GM12878 (cell line): ENCODE measurements around the gene ZNF672. TPM values are rescaled to one million over a fixed set of nuclear protein-coding genes. Genes with fewer than 3 reads are reported as not detected.
A peak's percentile ranks its signal among the peaks of the same experiment; 100 is the strongest.

Source experiments
- ATAC-seq: fragments of 200-7000 bp; cut with Tn5 transposase; 3 replicates; pipeline ENCODE4 v1.9.1; 2020; ENCODE audit warnings: mild to moderate bottlenecking, moderate library complexity
- BruUV-seq: library from RNA; stranded (reverse); fragments of 400-500 nt; replicated peaks from 2 replicates; lab custom pipeline; 2021; lab: Mats Ljungman, UMichigan
- CTCF ChIA-PET: fragments of 300-600 bp; sonication (Branson Sonifier 250); formaldehyde crosslinking; extraction: SDS; loops from one replicate; lab custom pipeline; 2021; ENCODE audit warnings: inconsistent platforms; lab: Yijun Ruan, JAX
- POLR2A ChIA-PET: fragments of 350-600 bp; formaldehyde crosslinking; extraction: SDS; loops from one replicate; lab custom pipeline; 2021; ENCODE audit warnings: inconsistent platforms; lab: Charles Lee
- RAD21 ChIA-PET: fragments of 300-600 bp; sonication (Branson Sonifier 250); formaldehyde crosslinking; loops from one replicate; lab custom pipeline; 2023; ENCODE audit warnings: antibody characterized with exemption; ENCODE audit not compliant: unreplicated experiment; lab: Charles Lee
- SMC1A ChIA-PET: fragments of 300-600 bp; sonication (Branson Sonifier 250); formaldehyde crosslinking; loops from one replicate; lab custom pipeline; 2023; ENCODE audit not compliant: unreplicated experiment, uncharacterized antibody; lab: Charles Lee
- DNase-seq: peaks from one replicate; pipeline ENCODE4 v3.0.0-alpha.2; 2011; ENCODE audit warnings: low read depth, low spot score
- FAIRE-seq: peaks from 3 replicates; lab custom pipeline; 2011; peaks lifted over from hg19 to GRCh38; lab: Jason Lieb, UNC
- H2AFZ ChIP-seq: 2 replicates; pipeline ENCODE4 v1.6.0; 2011; ENCODE audit warnings: low read depth, low read length, control low read depth; ENCODE audit not compliant: control insufficient read depth
- H3K27ac ChIP-seq: 2 replicates; pipeline ENCODE4 v1.5.1; 2011; ENCODE audit warnings: control low read depth; ENCODE audit not compliant: control insufficient read depth, insufficient read depth
- H3K27me3 ChIP-seq, 2 experiments: replicated peaks in 1 of 2; 2 replicates each; pipeline versions ENCODE4 v1.6.0 to v1.6.1; 2011; ENCODE audit warnings: low read length in 1 of 2; ENCODE audit not compliant: control insufficient read depth in 2 of 2, insufficient read depth in 2 of 2
- H3K36me3 ChIP-seq, 2 experiments: 2 replicates each; pipeline ENCODE4 v1.5.1; 2011; ENCODE audit warnings: low read length in 1 of 2; ENCODE audit not compliant: control insufficient read depth in 2 of 2, insufficient read depth in 2 of 2
- H3K4me1 ChIP-seq: 2 replicates; pipeline ENCODE4 v1.6.1; 2011; ENCODE audit warnings: mild to moderate bottlenecking, low read length, moderate library complexity, mixed read lengths; ENCODE audit not compliant: control insufficient read depth, insufficient read depth
- H3K4me2 ChIP-seq: 2 replicates; pipeline ENCODE4 v1.6.0; 2011; ENCODE audit warnings: control low read depth; ENCODE audit not compliant: control insufficient read depth, insufficient read depth
- H3K4me3 ChIP-seq: fragments of 200-600 bp; sonication (generic); 2 replicates; pipeline ENCODE4 v1.5.1; 2016
- H3K79me2 ChIP-seq: 2 replicates; pipeline ENCODE4 v1.6.0; 2011; ENCODE audit warnings: low read length; ENCODE audit not compliant: control insufficient read depth, insufficient read depth
- H3K9ac ChIP-seq: 2 replicates; pipeline ENCODE4 v1.8.0; 2011; ENCODE audit warnings: low read length, control low read depth, mixed read lengths; ENCODE audit not compliant: control insufficient read depth, insufficient read depth
- H3K9me3 ChIP-seq: replicated peaks from 3 replicates; pipeline ENCODE4 v1.5.1; 2011; ENCODE audit warnings: mild to moderate bottlenecking, low read length; ENCODE audit not compliant: control insufficient read depth, insufficient read depth
- H4K20me1 ChIP-seq: 2 replicates; pipeline ENCODE4 v1.6.0; 2011; ENCODE audit not compliant: control insufficient read depth, insufficient read depth
- ASH2L ChIP-seq: fragments of 300-600, 200-600 bp; sonication (generic); IDR thresholded peaks from 2 replicates; pipeline ENCODE4 v1.6.1; 2017; ENCODE audit warnings: low read depth, mild to moderate bottlenecking, borderline replicate concordance
- CHD1 ChIP-seq: IDR thresholded peaks from 2 replicates; pipeline ENCODE4 v1.6.1; 2012; ENCODE audit warnings: low read depth, low read length, improper control_type of control experiment
- CHD4 ChIP-seq: fragments of 200-600 bp; sonication (generic); IDR thresholded peaks from 2 replicates; pipeline ENCODE4 v1.6.1; 2016; ENCODE audit warnings: mild to moderate bottlenecking
- EGR1 ChIP-seq, 2 experiments: IDR thresholded peaks; 1 replicate in 1 of 2; 2 replicates in 1 of 2; pipeline ENCODE4 v1.6.1; 2011 to 2012; ENCODE audit warnings: low read depth in 2 of 2, low read length in 2 of 2, borderline replicate concordance in 1 of 2, mild to moderate bottlenecking in 1 of 2, moderate library complexity in 1 of 2
- LARP7 ChIP-seq: fragments of 450-650 bp; IDR thresholded peaks from 2 replicates; pipeline ENCODE4 v1.6.1; 2017; ENCODE audit warnings: mild to moderate bottlenecking
- MYC ChIP-seq: IDR thresholded peaks from 2 replicates; pipeline ENCODE4 v1.6.1; 2011; ENCODE audit warnings: mild to moderate bottlenecking, low read length, moderate library complexity, inconsistent platforms; ENCODE audit not compliant: insufficient read depth, insufficient replicate concordance, insufficient read length, severe bottlenecking
- TCF7 ChIP-seq: IDR thresholded peaks from 2 replicates; pipeline ENCODE4 v1.6.1; 2014; ENCODE audit warnings: antibody characterized with exemption, borderline replicate concordance
- ZSCAN29 ChIP-seq: fragments of 450-650 bp; IDR thresholded peaks from 2 replicates; pipeline ENCODE4 v1.6.1; 2017; ENCODE audit warnings: mild to moderate bottlenecking, moderate library complexity
- WGBS: methylation state at CpG from one replicate; pipeline ENCODE4 v1.1.6; 2016; ENCODE audit warnings: low lambda C conversion rate; ENCODE audit not compliant: insufficient replicate concordance, insufficient coverage; ENCODE audit errors: missing lambda C conversion rate; 5-methylcytosine and 5-hydroxymethylcytosine counted together
- in situ Hi-C: fragments of 300-500 bp; cut with MboI; formaldehyde crosslinking; loops from 9 replicates; pipeline ENCODE4 v1.14.3; 2018; ENCODE audit warnings: mixed read lengths
- intact Hi-C: fragments of 100-400 bp; cut with micrococcal nuclease; formaldehyde crosslinking; loops from one replicate; pipeline ENCODE4 v1.14.2; 2022; ENCODE audit not compliant: unreplicated experiment
- microRNA-seq: library from miRNA; unstranded; fragments of <30 nt; microRNA quantifications from one replicate; pipeline ENCODE4, GENCODE V29; 2018
- polyA plus RNA-seq, 11 experiments: library from polyadenylated mRNA; depleted of rRNA in 4 of 11; unstranded in 6 of 11; stranded (reverse) in 5 of 11; fragments of >200 nt; fragmentation: Nextera tagmentation in 4 of 11; fragmentation: Illumina TruSeq in 1 of 11; extraction: Ambion mirVana in 4 of 11; extraction: Trizol in 1 of 11; gene quantifications; 1 replicate in 1 of 11; 2 replicates in 10 of 11; pipeline versions ENCODE4 v1.2.1 to v1.2.3, GENCODE V29; 2011 to 2016; ENCODE audit warnings: inconsistent platforms in 2 of 11, missing spikeins in 2 of 11, low read depth in 1 of 11
- small RNA-seq: library from RNA; depleted of rRNA; stranded (forward); fragments of <200 nt; gene quantifications from one replicate; pipeline ENCODE3, GENCODE V24; 2014
- total RNA-seq, 4 experiments: library from RNA; depleted of rRNA in 3 of 4; stranded (reverse); fragments of >200 nt in 3 of 4; fragmentation: Illumina TruSeq in 1 of 4; extraction: Trizol in 1 of 4; gene quantifications; 2 replicates each; pipeline versions ENCODE4 v1.2.1 to v1.2.3, GENCODE V29; 2013 to 2021

Gene ZNF672
- total and polyA plus RNA-seq, 10 of the 15 experiments (the other 5 are each of a cell fraction or from before 2014, with no cell fraction given) = 2.9 to 51.3 (median 39.8) TPM

DNA sequence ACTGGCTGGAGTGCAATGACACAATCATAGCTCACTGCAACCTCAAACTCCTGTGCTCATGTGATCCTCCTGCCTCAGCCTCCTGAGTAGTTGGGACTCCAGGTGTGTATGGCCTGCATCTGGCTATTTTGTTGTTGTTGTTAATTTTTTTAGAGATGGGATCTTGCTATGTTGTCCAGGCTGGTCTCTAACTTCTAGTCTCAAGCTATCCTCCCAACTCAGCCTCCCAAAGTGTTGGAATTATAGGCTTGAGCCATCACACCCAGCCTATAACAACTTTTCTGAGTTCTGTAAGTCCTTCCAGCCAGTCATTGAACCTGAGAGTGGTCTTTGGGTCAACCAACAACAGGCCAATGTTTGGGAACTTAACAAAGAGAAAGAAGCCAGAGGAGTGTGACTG, 56.8 kb downstream of the ZNF672 start (continued):
- no peak for TF ChIP-seq EGR1 (IDR thresholded peaks at IDR 0.05; ENCODE audit: borderline replicate concordance in 1 of 2, low read depth in 2 of 2, low read length in 2 of 2)
- no peak for TF ChIP-seq CHD1

DNA sequence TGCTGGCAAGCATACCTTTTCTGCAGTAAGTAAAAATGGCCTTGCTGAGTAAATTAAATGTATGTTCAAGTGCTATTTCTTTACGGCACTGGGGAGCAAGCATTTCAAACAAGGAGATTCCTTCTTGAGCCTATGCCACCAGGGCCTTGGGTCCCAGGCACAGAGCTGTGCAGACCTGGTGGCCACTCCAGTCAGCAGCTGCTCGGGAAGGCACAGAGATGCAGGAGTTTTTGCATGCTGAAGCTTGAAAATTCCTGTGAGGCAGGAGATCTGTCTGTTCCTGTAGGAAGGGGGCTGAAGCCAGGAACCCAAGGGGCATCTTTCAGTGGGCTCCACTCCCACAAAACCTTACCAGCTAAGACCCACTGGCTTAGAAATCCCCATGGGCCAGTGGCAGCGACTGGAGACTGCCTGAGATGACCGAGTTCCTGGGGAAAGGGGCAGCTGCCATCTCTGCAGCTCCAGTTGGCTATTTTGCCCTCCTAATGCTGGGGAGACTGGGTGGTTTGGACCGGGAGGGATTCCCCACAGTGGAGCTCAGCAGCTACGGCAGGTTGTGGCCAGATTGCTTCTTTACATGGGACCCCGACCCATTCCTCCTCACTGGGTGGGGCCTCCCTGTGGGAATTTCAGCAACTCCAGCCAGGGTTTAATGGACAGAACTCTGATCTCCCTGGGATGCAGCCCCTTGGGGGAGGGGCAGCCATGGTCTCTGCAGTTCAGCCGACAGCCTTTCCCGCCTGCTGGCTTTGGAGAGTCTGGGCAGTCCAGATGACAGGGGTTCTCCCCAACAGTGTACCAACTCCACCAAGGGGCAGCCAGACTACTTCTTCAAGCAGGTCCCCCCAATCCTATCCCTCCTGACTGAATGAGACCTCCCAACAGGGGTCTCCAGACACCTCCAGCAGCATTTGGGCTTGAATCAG, 59.7 kb downstream of the ZNF672 start:
- RAD21 ChIA-PET = no interaction called here
- H3K79me2 ChIP-seq = no peaks in the 10 kb centered on the region
- no TSS peak for BruUV-seq
- H3K4me1 ChIP-seq = no peaks in the 10 kb centered on the region
- SMC1A ChIA-PET = no interaction called here
- 31% methylated on average over 9 of the region's 9 CpGs for WGBS
- in situ Hi-C loops = no loop called here
- ATAC-seq = no peak
- TF ChIP-seq CHD4 (no peak), ZSCAN29 (no peak), LARP7 (no peak), TCF7 (no peak), MYC (no peak), CHD1 (no peak), ASH2L (no peak)
- no peak for FAIRE-seq
- no peak overlapping the region for H3K27ac ChIP-seq
- no peaks in the 10 kb centered on the region for H3K9me3 ChIP-seq
- H3K4me2 ChIP-seq = no peak overlapping the region
- intact Hi-C loops = no loop called here
- H3K4me3 ChIP-seq = no peak overlapping the region
- no peaks in the 10 kb centered on the region; a peak in 1 of 4 replicates for H3K27me3 ChIP-seq
- no peak for DNase-seq
- CTCF ChIA-PET = no interaction called here
- no peaks in the 10 kb centered on the region for H4K20me1 ChIP-seq
- POLR2A ChIA-PET = no interaction called here
- no peak overlapping the region for H3K9ac ChIP-seq
- H2AFZ ChIP-seq = no peak overlapping the region
- no peaks in the 10 kb centered on the region for H3K36me3 ChIP-seq

Small RNAs within 50 kb of the gene (microRNA-seq; reads per million reads assigned to microRNA genes)
- 3.4 reads per million, percentile 18 among the genes with 10 or more reads in this experiment for gene MIR3124

Small RNAs within 50 kb of the gene (small RNA-seq; reads per million reads assigned to genes)
- gene MIR3124 = not detected

Other genes starting within 250 kb of the ZNF672 start
Only the 7 nearest of the 9 such genes appear.
- gene OR2T35, start 192.9 kb upstream of the ZNF672 start, total RNA-seq (2014; rRNA removed) = 0.22 and 0.68 TPM in 2 replicates
- gene OR2T35, start 192.9 kb upstream of the ZNF672 start, total RNA-seq (2014; rRNA removed; fragmentation: Illumina TruSeq; extraction: Trizol) = 0.89 and 0.97 TPM in 2 replicates
- 0.49 and 0.66 TPM in 2 replicates for gene OR2T35, start 192.9 kb upstream of the ZNF672 start, total RNA-seq (2021)
- 0.54 and 0.61 TPM in 2 replicates for gene OR2T35, start 192.9 kb upstream of the ZNF672 start, polyA plus RNA-seq (2011; rRNA removed)
- not detected in 2 replicates for gene OR2T35, start 192.9 kb upstream of the ZNF672 start, polyA plus RNA-seq (2014; fragmentation: Illumina TruSeq; extraction: Trizol)
- gene OR2T35, start 192.9 kb upstream of the ZNF672 start, polyA plus RNA-seq (2014; fragmentation: Nextera tagmentation; extraction: Ambion mirVana) = under 1 TPM in 1 of 2 experiments, not detected in 1; 0.03 TPM
- gene OR2T35, start 192.9 kb upstream of the ZNF672 start, polyA plus RNA-seq (2014; rRNA removed) = 0.08 and 0.15 TPM in 2 replicates
- gene OR2T35, start 192.9 kb upstream of the ZNF672 start, polyA plus RNA-seq (2016; fragmentation: Nextera tagmentation; extraction: Ambion mirVana) = under 1 TPM; 0.10 to 0.28 TPM
- gene OR2T27, start 182.7 kb upstream of the ZNF672 start, total RNA-seq (2014; rRNA removed) = 0.23 and 0.71 TPM in 2 replicates
- 0.22 and 0.32 TPM in 2 replicates for gene OR2T27, start 182.7 kb upstream of the ZNF672 start, total RNA-seq (2014; rRNA removed; fragmentation: Illumina TruSeq; extraction: Trizol)
- 0.33 and 0.48 TPM in 2 replicates for gene OR2T27, start 182.7 kb upstream of the ZNF672 start, total RNA-seq (2021)
- 0.18 TPM in 1 of 2 replicates, not detected in the other for gene OR2T27, start 182.7 kb upstream of the ZNF672 start, polyA plus RNA-seq (2011; rRNA removed)
- not detected in 2 replicates for gene OR2T27, start 182.7 kb upstream of the ZNF672 start, polyA plus RNA-seq (2014; fragmentation: Illumina TruSeq; extraction: Trizol)
- gene OR2T27, start 182.7 kb upstream of the ZNF672 start, polyA plus RNA-seq (2014; fragmentation: Nextera tagmentation; extraction: Ambion mirVana) = under 1 TPM in 1 of 2 experiments, not detected in 1; 0.13 TPM
- 0.17 TPM in 1 of 2 replicates, not detected in the other for gene OR2T27, start 182.7 kb upstream of the ZNF672 start, polyA plus RNA-seq (2014; rRNA removed)
- under 1 TPM in 1 of 2 experiments, not detected in 1; 0.24 TPM for gene OR2T27, start 182.7 kb upstream of the ZNF672 start, polyA plus RNA-seq (2016; fragmentation: Nextera tagmentation; extraction: Ambion mirVana)
- gene OR14I1, start 135.5 kb upstream of the ZNF672 start, total RNA-seq (2014; rRNA removed) = 0.62 and 0.65 TPM in 2 replicates
- 0.41 and 0.49 TPM in 2 replicates for gene OR14I1, start 135.5 kb upstream of the ZNF672 start, total RNA-seq (2014; rRNA removed; fragmentation: Illumina TruSeq; extraction: Trizol)
- gene OR14I1, start 135.5 kb upstream of the ZNF672 start, total RNA-seq (2021) = 0.37 and 1.1 TPM in 2 replicates
- gene OR14I1, start 135.5 kb upstream of the ZNF672 start, polyA plus RNA-seq (2011; rRNA removed) = 0.65 and 0.90 TPM in 2 replicates
- 1.0 and 3.1 TPM in 2 replicates for gene OR14I1, start 135.5 kb upstream of the ZNF672 start, polyA plus RNA-seq (2014; fragmentation: Illumina TruSeq; extraction: Trizol)
- 1 to 10 TPM in 1 of 2 experiments, under 1 TPM in 1; 0.68 to 1.5 TPM for gene OR14I1, start 135.5 kb upstream of the ZNF672 start, polyA plus RNA-seq (2014; fragmentation: Nextera tagmentation; extraction: Ambion mirVana)
- gene OR14I1, start 135.5 kb upstream of the ZNF672 start, polyA plus RNA-seq (2014; rRNA removed) = 0.20 and 1.0 TPM in 2 replicates
- gene OR14I1, start 135.5 kb upstream of the ZNF672 start, polyA plus RNA-seq (2016; fragmentation: Nextera tagmentation; extraction: Ambion mirVana) = under 1 TPM; 0.21 to 0.66 TPM
- gene LYPD8, start 82.5 kb upstream of the ZNF672 start, total RNA-seq (2014; rRNA removed) = not detected in 2 replicates
- 0.13 TPM in 1 of 2 replicates, not detected in the other for gene LYPD8, start 82.5 kb upstream of the ZNF672 start, total RNA-seq (2014; rRNA removed; fragmentation: Illumina TruSeq; extraction: Trizol)
- not detected in 2 replicates for gene LYPD8, start 82.5 kb upstream of the ZNF672 start, total RNA-seq (2021)
- gene LYPD8, start 82.5 kb upstream of the ZNF672 start, polyA plus RNA-seq (2011; rRNA removed) = not detected in 2 replicates
- gene LYPD8, start 82.5 kb upstream of the ZNF672 start, polyA plus RNA-seq (2014; fragmentation: Illumina TruSeq; extraction: Trizol) = not detected in 2 replicates
- gene LYPD8, start 82.5 kb upstream of the ZNF672 start, polyA plus RNA-seq (2014; fragmentation: Nextera tagmentation; extraction: Ambion mirVana) = under 1 TPM; 0.18 to 0.40 TPM
- gene LYPD8, start 82.5 kb upstream of the ZNF672 start, polyA plus RNA-seq (2014; rRNA removed) = 0.06 TPM in 1 of 2 replicates, not detected in the other
- gene LYPD8, start 82.5 kb upstream of the ZNF672 start, polyA plus RNA-seq (2016; fragmentation: Nextera tagmentation; extraction: Ambion mirVana) = not detected
- 14.3 and 16.7 TPM in 2 replicates for gene SH3BP5L, start 12.3 kb upstream of the ZNF672 start, total RNA-seq (2014; rRNA removed)
- gene SH3BP5L, start 12.3 kb upstream of the ZNF672 start, total RNA-seq (2014; rRNA removed; fragmentation: Illumina TruSeq; extraction: Trizol) = 9.6 and 10.4 TPM in 2 replicates
- gene SH3BP5L, start 12.3 kb upstream of the ZNF672 start, total RNA-seq (2021) = 16.8 and 19.1 TPM in 2 replicates
- gene SH3BP5L, start 12.3 kb upstream of the ZNF672 start, polyA plus RNA-seq (2011; rRNA removed) = 15.4 and 22.8 TPM in 2 replicates
- gene SH3BP5L, start 12.3 kb upstream of the ZNF672 start, polyA plus RNA-seq (2014; fragmentation: Illumina TruSeq; extraction: Trizol) = 6.5 and 11.4 TPM in 2 replicates
- 1 to 10 TPM; 1.1 to 1.6 TPM for gene SH3BP5L, start 12.3 kb upstream of the ZNF672 start, polyA plus RNA-seq (2014; fragmentation: Nextera tagmentation; extraction: Ambion mirVana)
- 16.1 and 17.4 TPM in 2 replicates for gene SH3BP5L, start 12.3 kb upstream of the ZNF672 start, polyA plus RNA-seq (2014; rRNA removed)
- 1 to 10 TPM; 2.1 TPM for gene SH3BP5L, start 12.3 kb upstream of the ZNF672 start, polyA plus RNA-seq (2016; fragmentation: Nextera tagmentation; extraction: Ambion mirVana)
- gene ZNF692, start 20.9 kb downstream of the ZNF672 start, total RNA-seq (2014; rRNA removed) = 31.7 and 33.0 TPM in 2 replicates
- gene ZNF692, start 20.9 kb downstream of the ZNF672 start, total RNA-seq (2014; rRNA removed; fragmentation: Illumina TruSeq; extraction: Trizol) = 19.5 and 20.6 TPM in 2 replicates
- 41.3 and 45.3 TPM in 2 replicates for gene ZNF692, start 20.9 kb downstream of the ZNF672 start, total RNA-seq (2021)
- 39.8 and 56.1 TPM in 2 replicates for gene ZNF692, start 20.9 kb downstream of the ZNF672 start, polyA plus RNA-seq (2011; rRNA removed)
- 20.1 and 28.9 TPM in 2 replicates for gene ZNF692, start 20.9 kb downstream of the ZNF672 start, polyA plus RNA-seq (2014; fragmentation: Illumina TruSeq; extraction: Trizol)
- gene ZNF692, start 20.9 kb downstream of the ZNF672 start, polyA plus RNA-seq (2014; fragmentation: Nextera tagmentation; extraction: Ambion mirVana) = 10 to 100 TPM in 1 of 2 experiments, 1 to 10 TPM in 1; 5.3 to 18.5 TPM
- 76.6 and 85.1 TPM in 2 replicates for gene ZNF692, start 20.9 kb downstream of the ZNF672 start, polyA plus RNA-seq (2014; rRNA removed)
- gene ZNF692, start 20.9 kb downstream of the ZNF672 start, polyA plus RNA-seq (2016; fragmentation: Nextera tagmentation; extraction: Ambion mirVana) = 10 to 100 TPM; 40.8 to 41.6 TPM
- gene PGBD2, start 68.0 kb downstream of the ZNF672 start, total RNA-seq (2014; rRNA removed) = 4.0 and 4.2 TPM in 2 replicates
- gene PGBD2, start 68.0 kb downstream of the ZNF672 start, total RNA-seq (2014; rRNA removed; fragmentation: Illumina TruSeq; extraction: Trizol) = 3.2 and 4.2 TPM in 2 replicates
- 4.3 and 4.4 TPM in 2 replicates for gene PGBD2, start 68.0 kb downstream of the ZNF672 start, total RNA-seq (2021)
- 10.3 and 10.5 TPM in 2 replicates for gene PGBD2, start 68.0 kb downstream of the ZNF672 start, polyA plus RNA-seq (2011; rRNA removed)
- 4.0 TPM in 2 replicates for gene PGBD2, start 68.0 kb downstream of the ZNF672 start, polyA plus RNA-seq (2014; fragmentation: Illumina TruSeq; extraction: Trizol)
- gene PGBD2, start 68.0 kb downstream of the ZNF672 start, polyA plus RNA-seq (2014; fragmentation: Nextera tagmentation; extraction: Ambion mirVana) = 1 to 10 TPM; 4.7 to 5.6 TPM
- gene PGBD2, start 68.0 kb downstream of the ZNF672 start, polyA plus RNA-seq (2014; rRNA removed) = 4.0 and 5.6 TPM in 2 replicates
- 1 to 10 TPM; 6.5 to 6.9 TPM for gene PGBD2, start 68.0 kb downstream of the ZNF672 start, polyA plus RNA-seq (2016; fragmentation: Nextera tagmentation; extraction: Ambion mirVana)